ENCODE data around the gene JTB.
A peak's percentile ranks its signal among the peaks of the same experiment; 100 is the strongest.
"Not testable (repeated sequence)": the region's sequence is repeated elsewhere in the genome, so short reads cannot be mapped to it uniquely, and the experiment has no call there.

The JTB gene

DNA sequence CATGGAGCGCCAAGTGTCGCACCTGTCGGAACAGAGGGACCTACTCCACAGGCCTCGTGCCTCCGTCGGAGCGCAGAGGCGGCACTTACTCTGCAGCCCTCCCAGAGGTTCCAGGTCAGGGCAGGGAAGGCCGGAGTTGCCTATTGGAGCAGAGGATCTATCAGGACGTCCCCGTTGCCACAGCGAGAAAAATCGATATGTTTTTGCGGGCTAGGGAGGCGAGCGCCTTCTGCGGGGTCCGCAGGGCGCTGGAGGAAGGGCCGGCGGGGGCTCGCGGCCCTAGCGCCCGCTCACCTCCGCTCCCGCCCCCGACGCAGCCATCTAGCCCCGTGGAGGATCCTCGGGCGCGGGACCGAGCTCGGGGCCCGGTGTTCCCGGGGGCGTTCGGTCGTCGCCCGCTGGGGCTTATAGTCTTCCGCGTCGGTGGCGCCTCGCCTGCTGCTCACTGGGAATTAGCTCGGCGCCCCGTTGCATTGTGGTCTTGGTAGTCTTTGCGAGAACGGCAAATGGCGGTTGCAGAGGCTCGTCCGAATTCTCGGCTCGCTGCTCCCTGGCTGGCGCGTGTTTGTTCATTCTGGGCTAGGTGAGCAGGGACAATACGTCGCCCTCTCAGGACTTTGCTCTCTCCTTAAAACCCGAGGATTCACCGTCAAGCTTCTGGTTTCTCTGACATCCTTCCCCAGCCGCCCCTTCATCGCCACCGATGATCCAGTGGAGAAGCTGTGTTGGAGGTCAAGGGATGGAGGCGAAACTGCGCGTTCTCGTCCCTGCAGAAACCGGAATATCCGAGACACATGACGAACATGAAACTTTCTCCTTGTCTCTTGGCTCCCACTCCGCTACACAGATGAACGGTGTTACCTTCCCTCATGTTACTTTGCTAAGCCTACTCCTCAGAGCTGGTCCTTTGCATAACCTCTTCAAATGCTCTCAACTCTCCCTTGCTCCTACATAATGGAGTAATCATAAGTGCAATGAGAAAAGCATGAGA, at the start of gene JTB:
Gene JTB, minus strand, starts transcription at position 425 of the 991 bp plus-strand sequence. Its CDS starts 422 bp downstream, at position 3.
- ATAC-seq = peak; percentile 97
- Mint-ChIP-seq H3K4me1 (peaks cover 41% of the 10 kb centered on the region), H3K27ac (peak within 1 kb of the TSS; percentile 94), H3K4me3 (peak within 1 kb of the TSS; percentile 95), H3K9me3 (no peaks in the 10 kb centered on the region), H3K36me3 (peaks cover 40% of the 10 kb centered on the region), H3K27me3 (no peaks in the 10 kb centered on the region)

DNA sequence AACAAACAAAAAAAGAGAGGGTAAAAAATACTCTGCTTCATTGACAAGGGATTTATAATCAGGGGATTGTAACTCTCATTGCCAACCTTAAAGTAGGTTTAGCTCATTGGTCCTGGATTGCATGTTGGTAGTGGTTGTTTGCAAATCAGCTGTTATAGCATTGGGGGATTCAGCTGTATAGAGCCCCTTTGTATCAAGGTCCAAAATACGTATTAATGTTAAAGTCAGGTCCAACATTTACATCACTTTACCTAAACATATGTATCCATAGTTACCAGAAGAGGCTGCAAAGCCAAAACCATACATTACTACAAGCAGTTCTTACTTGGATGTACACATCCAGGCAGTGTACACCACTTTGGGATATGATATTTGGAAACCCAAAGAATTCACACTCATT, 42.5 kb upstream of the JTB start:
- Mint-ChIP-seq H3K4me1 (no peaks in the 10 kb centered on the region), H3K4me3 (no peak overlapping the region), H3K9me3 (no peaks in the 10 kb centered on the region), H3K27me3 (no peaks in the 10 kb centered on the region), H3K36me3 (no peaks in the 10 kb centered on the region), H3K27ac (no peak overlapping the region)
- no peak for ATAC-seq

DNA sequence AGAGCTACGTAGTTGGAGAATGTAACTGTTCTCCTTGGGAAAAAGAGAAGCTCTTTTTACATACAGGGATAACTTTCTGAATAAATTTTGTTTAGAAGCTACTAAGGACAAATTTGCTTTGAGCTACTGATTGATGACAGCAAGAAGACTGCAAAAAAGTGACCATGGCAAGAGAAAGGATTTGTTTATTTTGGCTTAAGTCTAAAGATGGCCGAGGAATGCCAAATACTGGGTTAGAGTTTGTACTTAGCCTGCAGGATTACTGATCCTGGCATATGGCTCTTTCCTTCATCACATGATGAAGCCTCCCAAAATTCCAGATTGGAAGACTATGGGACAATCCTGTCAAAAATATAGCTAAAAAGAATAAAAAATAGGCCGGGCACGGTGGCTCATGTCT, 41.8 kb upstream of the JTB start:
- no peak for ATAC-seq
- H3K9me3 Mint-ChIP-seq = no peaks in the 10 kb centered on the region
- no peaks in the 10 kb centered on the region for H3K36me3 Mint-ChIP-seq
- no peak overlapping the region for H3K4me3 Mint-ChIP-seq
- H3K27me3 Mint-ChIP-seq = no peaks in the 10 kb centered on the region
- H3K27ac Mint-ChIP-seq = no peak overlapping the region
- H3K4me1 Mint-ChIP-seq = no peaks in the 10 kb centered on the region

DNA sequence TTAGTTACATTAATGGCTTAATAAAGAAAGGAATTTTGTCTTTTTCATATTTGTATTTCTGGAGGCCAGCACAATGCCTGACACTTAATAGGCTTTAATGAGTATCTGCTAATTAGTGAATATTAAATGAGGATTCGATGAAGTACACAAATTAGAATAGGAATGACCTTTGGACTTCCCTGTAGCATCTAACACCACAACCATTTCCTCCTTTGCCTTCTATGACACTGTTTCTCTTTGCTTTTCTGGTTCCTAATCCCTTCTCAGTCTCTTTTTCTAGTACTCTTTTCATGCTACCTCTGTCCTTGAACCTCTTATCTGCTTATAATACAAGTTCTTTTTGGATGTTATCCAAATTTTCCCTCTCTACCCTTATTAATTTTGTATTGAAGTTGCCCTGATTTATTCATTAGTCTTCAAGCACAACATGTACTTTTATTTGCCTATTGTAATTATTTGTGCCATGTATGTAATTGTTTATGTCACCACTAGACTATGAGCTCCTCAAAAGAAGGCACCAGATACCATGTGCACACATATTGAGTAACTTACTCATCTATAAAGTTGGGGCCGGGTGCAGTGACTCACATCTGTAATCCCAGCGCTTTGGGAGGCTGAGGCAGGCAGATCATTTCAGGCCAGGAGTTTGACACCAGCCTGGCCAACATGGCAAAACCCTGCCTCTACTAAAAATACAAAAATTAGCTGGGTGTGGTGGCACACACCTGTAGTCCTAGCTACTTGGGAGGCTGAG, 36.9 kb upstream of the JTB start:
- no peak for ATAC-seq
- Mint-ChIP-seq H3K27me3 (no peaks in the 10 kb centered on the region), H3K27ac (no peak overlapping the region), H3K9me3 (no peaks in the 10 kb centered on the region), H3K4me3 (no peak overlapping the region), H3K4me1 (no peaks in the 10 kb centered on the region), H3K36me3 (peaks cover 5% of the 10 kb centered on the region)

DNA sequence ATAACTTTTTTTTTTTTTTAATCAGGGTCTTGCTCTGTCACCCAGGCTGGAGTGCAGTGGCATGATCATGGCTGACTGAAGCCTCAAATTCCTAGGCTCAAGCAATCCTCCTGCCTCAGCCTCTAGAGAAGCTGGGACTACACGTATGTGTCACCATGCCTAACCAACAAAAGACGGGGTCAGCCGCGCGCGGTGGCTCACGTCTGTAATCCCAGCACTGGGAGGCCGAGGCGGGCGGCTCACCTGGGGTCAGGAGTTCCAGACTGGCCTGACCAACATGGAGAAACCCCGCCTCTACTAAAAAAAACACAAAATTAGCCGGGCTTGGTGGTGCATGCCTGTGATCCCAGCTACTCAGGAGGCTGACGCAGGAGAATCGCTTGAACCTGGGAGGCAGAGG, 35.1 kb upstream of the JTB start:
- not testable (repeated sequence) for H3K9me3 Mint-ChIP-seq, H3K36me3 Mint-ChIP-seq, H3K27me3 Mint-ChIP-seq, H3K4me1 Mint-ChIP-seq, H3K27ac Mint-ChIP-seq, H3K4me3 Mint-ChIP-seq, ATAC-seq

DNA sequence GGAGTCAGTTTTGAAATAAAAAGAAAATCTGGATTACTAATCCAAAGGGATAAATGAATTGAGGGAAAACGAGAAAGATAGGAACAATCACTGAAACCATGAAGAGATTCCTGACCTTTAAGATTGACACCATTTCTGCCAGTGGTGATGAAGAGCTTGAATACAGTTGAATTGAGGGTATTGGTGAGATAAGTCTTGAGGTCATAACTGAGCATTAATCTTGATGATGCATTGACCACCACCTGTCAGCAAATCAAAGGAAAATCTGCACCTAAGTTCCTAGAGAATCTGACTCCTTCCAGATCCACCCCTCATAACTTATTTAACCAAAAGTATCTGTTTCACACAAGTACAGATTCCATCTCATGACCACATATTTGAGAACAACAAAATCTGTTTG, 34.7 kb upstream of the JTB start:
- H3K27me3 Mint-ChIP-seq = no peaks in the 10 kb centered on the region
- H3K36me3 Mint-ChIP-seq = peaks cover 5% of the 10 kb centered on the region
- H3K4me1 Mint-ChIP-seq = no peaks in the 10 kb centered on the region
- no peaks in the 10 kb centered on the region for H3K9me3 Mint-ChIP-seq
- ATAC-seq = no peak
- no peak overlapping the region for H3K27ac Mint-ChIP-seq
- H3K4me3 Mint-ChIP-seq = no peak overlapping the region

DNA sequence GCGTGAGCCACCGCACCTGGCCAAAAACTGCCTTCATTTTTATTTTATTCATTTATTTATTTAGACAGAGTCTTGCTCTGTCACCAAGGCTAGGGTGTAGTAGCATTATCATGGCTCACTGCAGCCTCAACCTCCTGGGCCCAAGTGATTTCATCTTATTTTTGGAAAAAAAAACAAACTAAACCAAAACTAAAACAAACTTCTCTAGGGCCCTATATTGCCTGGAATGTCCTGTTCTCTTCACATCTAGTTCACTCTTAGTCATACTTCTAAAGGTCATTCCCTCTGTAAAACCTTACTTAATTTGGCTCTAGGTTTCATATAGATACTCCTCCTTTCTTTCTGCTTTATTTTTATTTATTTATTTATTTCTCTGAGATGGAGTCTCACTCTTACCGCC, 28.7 kb upstream of the JTB start:
- Mint-ChIP-seq H3K4me1 (no peaks in the 10 kb centered on the region), H3K9me3 (no peaks in the 10 kb centered on the region), H3K4me3 (no peak overlapping the region), H3K36me3 (no peaks in the 10 kb centered on the region), H3K27me3 (no peaks in the 10 kb centered on the region), H3K27ac (no peak overlapping the region)
- ATAC-seq = no peak

DNA sequence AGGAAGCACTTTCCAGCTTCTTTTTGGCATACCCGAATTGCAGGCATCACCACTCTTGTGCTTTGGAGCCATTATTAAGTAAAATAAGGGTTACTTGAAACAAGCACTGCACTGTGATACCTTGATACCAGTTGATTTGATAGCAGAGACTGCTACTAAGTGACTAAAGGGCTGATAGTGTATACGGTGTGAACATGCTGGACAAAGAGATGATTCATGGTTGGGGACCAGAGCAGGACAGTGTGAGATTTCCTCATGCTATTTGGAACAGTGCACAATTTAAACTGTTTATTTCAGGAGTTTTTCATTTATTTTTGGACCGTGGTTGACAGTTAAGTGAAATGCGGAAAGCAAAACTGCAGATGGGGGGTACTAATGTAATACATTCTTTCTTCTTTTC, 22.9 kb upstream of the JTB start:
- Mint-ChIP-seq H3K9me3 (no peaks in the 10 kb centered on the region), H3K36me3 (peaks cover 6% of the 10 kb centered on the region), H3K27ac (no peak overlapping the region), H3K27me3 (no peaks in the 10 kb centered on the region), H3K4me3 (no peak overlapping the region), H3K4me1 (no peaks in the 10 kb centered on the region)
- no peak for ATAC-seq

DNA sequence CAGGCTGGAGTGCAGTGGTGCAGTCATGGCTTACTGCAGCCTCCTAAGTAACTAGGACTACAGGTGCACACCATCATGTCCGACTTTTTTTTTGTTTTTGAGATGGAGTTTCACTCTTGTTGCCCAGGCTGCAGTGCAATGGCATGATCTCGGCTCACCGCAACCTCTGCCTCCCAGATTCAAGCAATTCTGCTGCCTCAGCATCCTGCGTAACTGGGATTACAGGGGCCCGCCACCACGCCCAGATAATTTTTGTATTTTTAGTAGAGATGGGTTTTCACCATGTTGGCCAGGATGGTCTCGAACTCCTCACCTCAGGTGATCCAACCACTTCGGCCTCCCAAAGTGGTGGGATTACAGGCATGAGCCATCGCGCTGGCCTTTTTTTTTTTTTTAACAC, 19.4 kb upstream of the JTB start:
- peaks cover 17% of the 10 kb centered on the region for H3K4me1 Mint-ChIP-seq
- not testable (repeated sequence) for H3K4me3 Mint-ChIP-seq, H3K27me3 Mint-ChIP-seq, H3K27ac Mint-ChIP-seq, H3K9me3 Mint-ChIP-seq, ATAC-seq
- peaks cover 31% of the 10 kb centered on the region for H3K36me3 Mint-ChIP-seq

DNA sequence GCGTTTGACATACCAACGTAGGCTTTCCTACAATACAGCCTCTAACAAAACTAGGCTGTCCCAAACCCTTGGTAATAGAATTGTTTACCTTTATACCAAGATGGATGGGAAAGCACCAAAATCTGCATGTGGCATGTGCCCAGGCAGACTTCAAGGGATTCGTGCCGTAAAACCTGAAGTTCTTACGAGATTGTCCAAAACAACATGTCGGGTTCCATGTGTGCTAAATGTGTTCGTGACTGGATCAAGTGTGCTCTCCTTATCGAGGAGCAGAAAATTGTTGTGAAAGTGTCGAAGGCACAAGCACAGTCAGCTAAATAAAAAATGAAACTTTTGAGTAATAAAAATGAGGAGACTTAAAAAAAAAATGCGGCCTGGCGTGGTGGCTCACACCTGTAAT, 18.2 kb upstream of the JTB start:
- Mint-ChIP-seq H3K36me3 (peaks cover 43% of the 10 kb centered on the region), H3K4me3 (no peak overlapping the region), H3K9me3 (no peaks in the 10 kb centered on the region), H3K27me3 (no peaks in the 10 kb centered on the region), H3K4me1 (peaks cover 26% of the 10 kb centered on the region), H3K27ac (no peak overlapping the region)
- ATAC-seq = no peak

DNA sequence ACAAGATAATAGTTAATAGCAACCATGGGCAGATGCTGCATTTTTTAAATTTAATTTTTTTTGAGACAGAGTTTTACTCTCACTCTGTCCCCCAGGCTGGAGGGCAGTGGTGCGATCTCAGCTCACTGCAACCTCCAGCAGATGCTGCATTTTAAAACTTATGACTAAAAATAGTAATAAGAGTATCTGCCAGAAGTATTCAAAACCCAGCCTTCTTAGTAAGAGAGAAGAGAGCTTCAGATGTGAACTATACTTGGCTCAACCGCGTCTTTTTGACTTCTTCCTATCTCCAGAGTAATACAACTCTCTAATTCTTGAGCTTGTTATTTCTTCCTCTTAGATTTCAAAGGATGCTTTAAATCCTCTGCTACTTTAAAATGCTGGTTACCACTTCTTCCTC, 17.7 kb upstream of the JTB start:
- no peak overlapping the region for H3K27ac Mint-ChIP-seq
- no peaks in the 10 kb centered on the region for H3K27me3 Mint-ChIP-seq
- ATAC-seq = no peak
- H3K4me3 Mint-ChIP-seq = no peak overlapping the region
- no peaks in the 10 kb centered on the region for H3K9me3 Mint-ChIP-seq
- peaks cover 46% of the 10 kb centered on the region for H3K36me3 Mint-ChIP-seq
- peaks cover 31% of the 10 kb centered on the region for H3K4me1 Mint-ChIP-seq

DNA sequence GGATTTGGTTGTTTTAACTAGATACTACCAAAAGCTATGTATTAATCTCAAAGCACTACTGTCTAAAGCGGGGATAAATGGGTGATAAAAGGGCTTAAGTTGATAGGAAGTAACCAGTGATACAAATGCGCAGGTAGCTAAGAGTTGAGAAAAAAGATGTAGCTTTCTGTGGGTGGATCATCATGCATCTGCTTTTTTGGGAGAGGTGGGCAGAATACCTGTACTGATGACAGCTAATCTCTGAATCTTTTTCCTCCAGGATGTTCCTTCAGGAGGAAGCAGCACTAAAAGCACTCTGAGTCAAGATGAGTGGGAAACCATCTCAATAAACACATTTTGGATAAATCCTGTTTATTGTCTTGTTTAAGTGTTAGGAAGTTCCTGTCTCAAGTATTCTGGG, 14.3 kb upstream of the JTB start:
- peaks cover 43% of the 10 kb centered on the region for H3K4me1 Mint-ChIP-seq
- peak overlapping the region; percentile 98 for H3K4me3 Mint-ChIP-seq
- H3K27ac Mint-ChIP-seq = peak overlapping the region; percentile 100
- peaks cover 46% of the 10 kb centered on the region for H3K36me3 Mint-ChIP-seq
- no peak for ATAC-seq
- H3K27me3 Mint-ChIP-seq = no peaks in the 10 kb centered on the region
- no peaks in the 10 kb centered on the region for H3K9me3 Mint-ChIP-seq

DNA sequence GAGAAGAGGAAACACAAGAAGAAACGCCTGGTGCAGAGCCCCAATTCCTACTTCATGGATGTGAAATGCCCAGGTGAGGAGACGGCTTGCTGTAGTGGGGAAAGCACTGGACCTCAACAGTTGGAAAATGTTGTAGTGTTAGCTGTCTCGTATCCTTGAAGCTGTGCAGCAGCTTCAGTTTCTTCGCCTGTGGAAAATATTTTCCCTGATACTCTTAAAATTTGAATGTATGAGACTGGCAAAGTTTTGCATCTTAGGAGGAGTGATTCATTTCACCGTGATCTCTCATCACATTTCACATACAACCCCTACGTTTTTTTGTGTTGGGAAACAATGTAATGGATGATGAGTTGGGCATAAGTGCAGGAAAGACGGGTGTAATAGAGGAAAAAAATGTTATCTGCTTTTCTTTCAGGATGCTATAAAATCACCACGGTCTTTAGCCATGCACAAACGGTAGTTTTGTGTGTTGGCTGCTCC, 13.7 kb upstream of the JTB start:
- ATAC-seq = no peak
- H3K4me3 Mint-ChIP-seq = peak overlapping the region; percentile 98
- no peaks in the 10 kb centered on the region for H3K27me3 Mint-ChIP-seq
- H3K27ac Mint-ChIP-seq = peak overlapping the region; percentile 100
- peaks cover 49% of the 10 kb centered on the region for H3K4me1 Mint-ChIP-seq
- peaks cover 46% of the 10 kb centered on the region for H3K36me3 Mint-ChIP-seq
- no peaks in the 10 kb centered on the region for H3K9me3 Mint-ChIP-seq

DNA sequence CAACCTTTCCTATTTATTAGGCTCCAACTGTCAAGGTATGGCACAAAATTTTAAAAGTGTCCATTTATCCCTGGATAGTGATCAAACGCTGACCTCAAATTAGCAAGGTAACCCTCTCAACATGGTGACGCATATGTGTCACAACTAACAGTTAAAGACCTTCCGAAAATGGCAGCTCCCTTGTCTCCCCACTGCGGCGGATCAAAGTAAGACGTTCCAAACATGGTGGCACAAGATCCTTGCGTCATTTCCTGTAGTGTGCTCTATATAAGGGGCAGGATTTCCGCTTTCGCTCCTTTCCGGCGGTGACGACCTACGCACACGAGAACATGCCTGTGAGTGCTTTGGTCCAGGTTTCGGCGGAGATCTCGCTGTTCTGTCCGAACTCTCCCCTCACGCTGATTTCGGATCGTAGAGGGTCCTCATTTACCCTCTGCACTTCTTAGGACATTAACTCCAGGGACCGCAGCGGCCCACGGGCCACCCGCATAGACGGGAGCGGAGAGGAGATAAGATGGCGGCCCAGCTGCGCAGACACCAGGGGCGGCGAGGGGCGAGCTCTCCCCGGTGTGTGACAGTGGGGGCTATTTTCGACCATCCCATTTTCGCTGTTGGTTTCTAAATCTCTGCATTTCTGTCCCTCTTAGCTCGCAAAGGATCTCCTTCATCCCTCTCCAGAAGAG, 13.1 kb upstream of the JTB start, which contains the start of gene RPS27:
Gene RPS27, plus strand, starts transcription at position 295 of the 683 bp plus-strand sequence. Its CDS starts 35 bp downstream, at position 330.
- peak; percentile 96 for ATAC-seq
- Mint-ChIP-seq H3K9me3 (no peaks in the 10 kb centered on the region), H3K4me3 (peak within 1 kb of the TSS; percentile 98), H3K36me3 (peaks cover 42% of the 10 kb centered on the region), H3K27ac (peak within 1 kb of the TSS; percentile 100), H3K4me1 (peaks cover 55% of the 10 kb centered on the region), H3K27me3 (no peaks in the 10 kb centered on the region)

DNA sequence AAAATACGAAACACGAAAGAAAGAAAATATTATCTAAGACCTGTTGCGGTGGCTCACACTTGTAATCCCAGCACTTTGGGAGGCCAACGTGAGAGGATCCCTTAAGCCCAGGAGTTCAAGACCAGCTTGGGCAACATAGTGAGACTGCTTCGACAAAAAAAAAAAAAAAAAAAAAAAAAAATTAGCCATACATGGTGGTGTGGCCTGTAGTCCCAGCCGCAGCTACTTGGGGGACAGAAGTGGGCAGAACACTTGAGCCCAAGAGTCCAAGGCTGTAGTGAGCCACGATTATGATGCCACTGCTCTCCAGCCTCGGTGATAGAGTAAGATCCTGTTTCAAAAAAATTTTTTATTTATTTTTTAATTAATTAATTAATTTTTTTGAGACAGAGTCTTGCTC, 10.1 kb upstream of the JTB start:
- H3K36me3 Mint-ChIP-seq = peaks cover 23% of the 10 kb centered on the region
- H3K4me1 Mint-ChIP-seq = peaks cover 61% of the 10 kb centered on the region
- no peak for ATAC-seq
- no peak overlapping the region for H3K4me3 Mint-ChIP-seq
- H3K9me3 Mint-ChIP-seq = no peaks in the 10 kb centered on the region
- H3K27ac Mint-ChIP-seq = peak overlapping the region; percentile 72
- H3K27me3 Mint-ChIP-seq = no peaks in the 10 kb centered on the region

Data from stimulated activated memory B cell treated with anti-CD40 and anti-IgM and Interleukin-4, amounts not matched to agents 10 μg/mL and 1 μg/mL and 100 μg/mL, for 72 hours (primary cell).